ENCODE data around the gene PLB1.
"Not testable (repeated sequence)": the region's sequence is repeated elsewhere in the genome, so short reads cannot be mapped to it uniquely, and the experiment has no call there.

Gene PLB1

DNA sequence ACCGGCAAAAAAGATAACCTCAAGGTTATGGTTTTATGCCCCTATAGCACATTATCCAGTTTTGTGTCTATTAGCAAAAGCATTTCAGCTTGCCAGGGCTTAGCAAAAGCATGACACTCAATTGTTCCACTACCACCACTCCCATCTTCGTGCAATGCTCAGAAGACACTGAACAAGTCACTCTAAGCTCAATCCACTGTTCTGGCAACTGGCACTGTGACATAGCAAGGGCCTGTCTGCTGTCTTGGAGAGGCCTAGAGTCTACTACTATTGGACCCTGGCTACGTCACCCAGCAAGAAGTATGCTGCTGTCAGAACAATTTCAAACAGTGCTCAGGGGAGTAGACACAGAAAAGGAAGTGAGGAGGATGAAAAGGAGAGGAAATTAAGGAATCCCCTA is 152.3 kb downstream of the PLB1 start:
- DNase-seq (ENCODE audit: low read depth in 2 of 2), result no peak

- DNase-seq (ENCODE audit: low read depth in 2 of 2), result no peak
Observed at GRCh38 chr2:28648671-28649395, 153.0 kb downstream of the PLB1 start.

DNA sequence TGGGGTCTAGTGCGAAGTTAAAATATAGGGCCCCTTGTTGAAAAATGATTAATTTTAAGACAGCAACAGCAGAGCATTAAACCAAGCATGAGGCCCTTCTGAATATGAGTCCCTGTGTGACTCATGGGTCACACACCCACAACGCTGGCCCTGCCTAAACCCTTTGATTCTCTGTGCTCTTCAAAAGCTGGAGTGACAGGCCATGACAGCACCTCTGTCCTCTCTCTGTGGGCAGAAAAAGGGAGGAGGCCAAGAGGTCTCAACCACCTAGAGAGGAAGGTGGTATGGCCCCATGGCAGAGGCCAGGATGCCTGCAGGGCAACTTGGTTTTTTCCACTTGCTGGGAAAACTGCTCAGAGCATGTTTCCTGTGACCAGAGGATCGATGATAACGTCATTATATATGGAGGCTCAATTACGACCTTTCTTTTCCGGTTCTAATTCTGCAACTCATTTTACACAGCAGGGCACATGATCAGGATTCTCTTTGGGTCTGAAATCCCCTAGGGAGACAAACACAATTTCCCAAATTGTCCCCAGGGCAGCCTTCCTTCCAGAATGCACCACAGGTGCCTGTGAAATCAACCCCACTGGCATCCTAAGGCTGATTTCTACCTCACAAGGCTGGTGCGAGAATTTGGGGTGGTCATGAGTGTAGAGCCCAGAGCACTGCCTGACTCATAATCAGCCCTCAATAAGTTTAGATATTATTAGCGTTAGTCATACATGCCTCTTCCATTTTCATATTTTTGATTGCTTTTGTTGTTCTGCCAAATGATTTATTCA is 153.8 kb downstream of the PLB1 start:
- DNase-seq (ENCODE audit: low read depth in 2 of 2), result no peak

GRCh38 chr2:28650266-28650584 is 154.4 kb downstream of the PLB1 start:
- DNase-seq (ENCODE audit: low read depth in 2 of 2), result no peak

DNA sequence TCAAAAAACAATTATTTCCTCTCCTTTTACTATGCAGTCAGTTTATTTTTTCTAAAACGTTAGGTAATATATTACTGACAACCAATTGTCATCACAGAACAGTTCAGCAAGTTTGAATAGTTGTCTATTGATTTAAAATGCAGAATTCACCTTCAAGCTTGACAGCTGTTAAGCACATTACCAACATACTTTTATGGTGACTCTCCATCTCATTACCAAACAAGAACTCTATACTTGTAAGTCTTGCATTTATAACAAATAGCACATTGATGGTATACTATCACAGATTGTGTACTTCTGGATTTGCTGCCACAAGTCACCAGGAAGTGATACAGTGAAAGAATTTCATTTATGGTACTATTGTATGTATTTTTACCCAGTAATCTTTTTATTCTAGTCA is 156.4 kb downstream of the PLB1 start:
- no peak for DNase-seq (ENCODE audit: low read depth in 2 of 2)

DNA sequence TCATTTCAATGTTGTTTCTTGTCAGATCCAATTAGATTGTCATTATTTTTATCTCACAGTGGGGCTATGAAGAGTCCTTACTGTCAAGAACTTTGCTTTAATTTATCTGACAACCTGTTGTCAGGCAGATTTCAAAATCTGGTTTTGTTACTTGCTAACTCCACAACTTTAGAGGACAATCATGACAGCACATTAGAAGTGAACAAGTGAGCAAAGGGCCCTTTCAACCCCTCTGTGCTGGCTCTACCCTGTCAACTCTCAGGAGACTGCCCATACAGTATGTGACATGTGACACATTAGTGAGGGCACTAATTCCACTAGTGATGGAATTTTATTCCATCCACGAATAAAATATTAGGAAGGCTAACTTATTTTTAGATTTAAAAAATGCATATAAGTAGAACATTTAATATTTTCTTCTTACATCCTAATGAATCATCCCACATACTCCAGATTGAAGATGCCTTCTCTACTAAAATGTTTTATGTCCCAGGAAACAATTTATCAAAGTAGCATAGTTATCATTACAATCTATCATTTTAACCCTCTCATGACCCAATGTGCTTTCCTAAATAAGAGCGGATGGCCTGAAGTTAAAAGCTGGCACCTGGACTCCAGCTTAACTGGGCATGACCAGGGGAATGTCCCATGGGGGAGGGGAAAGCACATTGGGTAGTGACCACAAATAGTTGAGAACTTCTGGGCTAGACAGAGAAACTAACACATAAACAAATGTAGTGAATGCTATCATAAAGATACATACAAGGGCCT is 158.2 kb downstream of the PLB1 start:
- no peak for DNase-seq (ENCODE audit: low read depth in 2 of 2)

- DNase-seq (ENCODE audit: low read depth in 2 of 2), result no peak
Observed at GRCh38 chr2:28654663-28655320, 158.9 kb downstream of the PLB1 start.

GRCh38 chr2:28656937-28657615 is 161.2 kb downstream of the PLB1 start:
- DNase-seq (ENCODE audit: low read depth in 2 of 2), result no peak

DNA sequence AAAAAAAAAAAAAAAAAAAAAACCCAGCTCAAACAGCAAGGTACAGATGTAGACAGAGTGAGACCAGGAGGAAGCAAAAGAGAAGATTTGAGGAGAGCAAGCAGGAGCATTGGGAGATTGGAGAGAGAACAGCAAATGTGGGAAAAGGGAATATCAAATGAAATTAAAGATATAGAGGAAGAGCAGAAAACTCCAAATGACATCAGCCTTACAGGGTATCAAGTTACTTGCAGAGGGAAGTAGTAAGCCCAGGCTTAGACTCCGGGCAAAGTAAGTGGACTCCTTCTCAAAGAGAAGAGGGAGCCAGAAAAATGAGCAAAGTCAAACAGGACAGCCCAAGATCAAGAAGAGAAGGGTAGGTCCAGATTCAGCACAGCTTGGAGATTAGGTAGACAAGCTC is 162.5 kb downstream of the PLB1 start:
- DNase-seq (ENCODE audit: low read depth in 2 of 2), result no peak

DNA sequence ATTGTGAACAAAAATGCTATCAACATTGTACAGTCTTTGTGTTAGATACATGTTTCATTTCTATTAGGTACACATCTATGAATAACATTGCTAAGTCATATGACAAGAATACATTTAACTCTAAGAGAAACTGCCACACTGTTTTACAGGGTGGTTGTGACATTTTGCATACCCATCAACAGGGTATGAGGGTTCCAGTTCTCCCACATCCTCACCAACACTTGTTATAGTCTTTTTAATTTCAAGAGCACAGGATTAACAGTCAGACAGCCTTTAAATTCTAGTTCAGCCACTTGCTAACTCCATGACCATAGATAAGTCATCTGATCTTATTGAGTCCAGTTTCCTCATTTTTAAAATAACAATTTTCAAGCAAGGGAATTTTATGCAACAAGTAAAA is 163.3 kb downstream of the PLB1 start:
- no peak for DNase-seq (ENCODE audit: low read depth in 2 of 2)

GRCh38 chr2:28661589-28662001 is 165.7 kb downstream of the PLB1 start:
- no peak for DNase-seq (ENCODE audit: low read depth in 2 of 2)

DNA sequence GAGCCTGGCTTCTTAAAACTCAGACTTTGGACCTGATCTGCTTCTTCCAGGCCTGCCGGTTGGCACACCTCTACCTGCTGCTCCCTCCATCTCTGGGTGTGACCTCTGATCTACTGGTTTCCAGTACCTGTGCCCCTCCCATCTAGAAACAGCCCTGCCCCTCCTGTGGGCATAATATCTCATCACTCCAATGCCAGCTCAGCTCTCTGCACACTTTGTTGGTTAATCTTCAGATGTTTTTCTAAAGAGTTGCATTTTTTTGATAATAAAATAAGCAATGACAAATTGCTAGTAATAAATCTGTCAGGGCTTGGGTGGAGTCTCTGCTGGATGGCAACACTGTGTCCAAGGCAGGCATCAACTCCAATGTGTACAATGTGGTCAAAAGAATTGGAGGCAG is 166.2 kb downstream of the PLB1 start:
- DNase-seq (ENCODE audit: low read depth in 2 of 2), result no peak

DNA sequence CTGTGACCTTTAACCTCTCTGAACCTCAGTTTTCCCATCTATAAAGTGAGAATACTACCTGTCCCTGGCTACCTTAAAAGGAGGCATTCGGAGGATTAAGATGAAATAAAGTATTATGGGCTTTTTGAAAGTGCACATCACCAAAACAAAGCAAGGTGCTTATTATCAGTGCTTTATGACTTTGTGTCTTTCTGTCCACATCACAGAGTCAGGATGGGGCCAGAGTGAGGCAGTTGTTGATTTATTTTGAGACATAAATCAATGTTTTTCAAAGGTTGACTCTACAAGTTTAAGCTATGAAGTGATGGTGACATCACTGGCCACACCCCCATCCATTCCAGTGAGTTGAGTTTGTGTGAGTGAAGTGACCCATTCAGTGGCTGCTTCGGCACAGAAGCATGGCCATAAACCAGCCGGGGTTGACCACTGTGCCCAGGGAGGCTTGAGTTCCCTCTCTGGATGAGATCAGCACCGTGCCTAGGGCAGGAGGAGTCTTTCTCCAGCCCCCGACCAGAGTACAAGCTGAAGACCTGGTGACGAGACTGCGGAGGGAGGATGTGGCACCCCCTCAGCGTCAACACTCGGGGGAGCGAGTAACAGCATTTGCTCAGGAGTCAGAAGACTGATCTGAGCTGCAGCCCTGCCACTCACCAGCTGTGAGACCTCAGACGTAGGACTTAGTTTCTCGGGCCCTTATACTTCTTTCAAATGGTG is 166.8 kb downstream of the PLB1 start:
- no peak for DNase-seq (ENCODE audit: low read depth in 2 of 2)

- DNase-seq (ENCODE audit: low read depth in 2 of 2), result no peak
Observed at GRCh38 chr2:28663359-28663758, 167.5 kb downstream of the PLB1 start.

DNA sequence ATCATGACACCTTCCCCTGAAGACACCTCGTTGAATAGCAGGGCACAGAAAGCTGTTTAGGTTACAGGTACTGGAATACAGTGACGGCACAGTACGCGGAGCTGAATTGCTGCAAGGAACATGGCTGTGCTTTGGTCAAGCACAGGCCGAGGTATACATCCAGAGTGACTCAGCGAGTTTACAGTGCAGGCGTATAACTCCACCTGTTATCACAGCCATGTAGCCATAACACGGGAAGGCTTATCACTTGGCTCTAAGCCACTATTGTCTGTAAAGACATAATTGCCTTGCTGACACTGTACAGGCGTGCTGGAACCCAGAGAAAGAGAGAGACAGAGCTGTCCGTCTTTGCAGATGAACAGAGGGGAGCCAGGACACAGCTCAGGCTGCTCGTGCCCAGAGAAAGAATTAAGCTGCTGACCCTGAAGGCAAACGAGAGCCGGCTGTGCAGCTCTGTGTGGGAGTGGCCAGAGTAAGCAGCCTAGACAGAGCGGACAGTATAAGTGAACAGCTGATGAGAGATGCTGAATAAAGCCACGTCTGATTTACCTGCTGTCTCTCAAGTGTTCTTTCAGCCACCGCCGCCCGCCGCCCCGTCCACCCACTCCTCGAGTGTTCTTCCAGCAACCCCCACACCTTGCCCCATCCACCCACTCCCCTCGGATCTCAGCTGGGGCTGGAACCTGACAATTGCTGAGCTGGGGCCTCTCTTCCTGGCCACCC is 168.4 kb downstream of the PLB1 start:
- no peak for DNase-seq (ENCODE audit: low read depth in 2 of 2)

GRCh38 chr2:28665041-28665704 is 169.3 kb downstream of the PLB1 start:
- DNase-seq (ENCODE audit: low read depth in 2 of 2), result no peak

GRCh38 chr2:28665811-28666377 is 170.0 kb downstream of the PLB1 start:
- not testable (repeated sequence) for DNase-seq (ENCODE audit: low read depth in 2 of 2)

GRCh38 chr2:28666496-28667184 is 170.8 kb downstream of the PLB1 start:
- DNase-seq (ENCODE audit: low read depth in 2 of 2), result no peak

DNA sequence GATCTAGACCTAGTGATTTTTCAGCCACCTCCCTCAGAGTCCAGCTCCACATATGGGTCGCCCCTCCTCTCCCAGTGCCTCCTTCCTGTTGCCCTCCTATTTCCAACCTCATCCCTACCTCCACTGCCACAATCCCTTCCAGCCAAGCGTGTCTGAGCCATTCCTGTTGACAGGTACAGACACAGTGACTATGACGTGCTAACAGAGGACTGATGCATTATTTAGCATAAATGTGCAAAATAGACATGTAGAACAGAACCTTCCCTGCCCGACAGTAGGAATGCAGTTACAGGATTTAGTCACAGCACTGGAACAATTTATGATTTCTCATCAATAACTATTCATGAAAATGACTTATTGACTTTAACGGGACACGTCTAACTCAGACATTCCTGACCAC is 171.4 kb downstream of the PLB1 start:
- no peak for DNase-seq (ENCODE audit: low read depth in 2 of 2)
